ENCODE results near the gene MAD2L1. TPM values are rescaled to one million over a fixed set of nuclear protein-coding genes. Genes with fewer than 3 reads are reported as not detected.

MAD2L1 gene
- total RNA-seq, 1 donor from 2014 or later, result 3.4 TPM

DNA sequence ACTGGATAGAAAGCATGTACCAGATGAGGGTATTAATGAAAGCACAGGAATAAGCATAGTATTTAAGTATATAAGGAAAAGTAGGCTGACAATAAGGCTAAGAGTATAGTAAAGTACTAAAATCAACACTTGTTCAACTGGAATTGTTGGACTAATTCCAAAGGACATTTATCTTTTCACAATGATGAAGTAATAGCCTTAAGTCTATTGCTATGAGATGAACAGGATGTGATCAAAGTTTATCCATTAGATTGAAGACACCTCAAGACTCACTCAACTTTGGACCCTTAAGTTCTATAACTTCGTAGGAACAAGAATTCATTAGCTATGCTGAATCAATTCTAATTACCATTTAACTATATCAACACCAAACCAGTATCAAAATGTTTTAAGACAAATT is 7.6 kb downstream of the MAD2L1 start:
- H3K27me3 Mint-ChIP-seq, result no peaks in the 10 kb centered on the region
- ATAC-seq (ENCODE audit: low read depth) (no peak), DNase-seq (no peak)
- peaks cover 2% of the 10 kb centered on the region for H3K36me3 Mint-ChIP-seq (ENCODE audit: low read depth)
- no peak overlapping the region for H3K27ac Mint-ChIP-seq
- intact Hi-C loops (cut with micrococcal nuclease), result no loop called here
- POLR2A ChIA-PET, result no interaction called here
- no peaks in the 10 kb centered on the region for H3K9me3 Mint-ChIP-seq
- CTCF ChIA-PET, result no interaction called here
- TF ChIP-seq, protein P1, sequence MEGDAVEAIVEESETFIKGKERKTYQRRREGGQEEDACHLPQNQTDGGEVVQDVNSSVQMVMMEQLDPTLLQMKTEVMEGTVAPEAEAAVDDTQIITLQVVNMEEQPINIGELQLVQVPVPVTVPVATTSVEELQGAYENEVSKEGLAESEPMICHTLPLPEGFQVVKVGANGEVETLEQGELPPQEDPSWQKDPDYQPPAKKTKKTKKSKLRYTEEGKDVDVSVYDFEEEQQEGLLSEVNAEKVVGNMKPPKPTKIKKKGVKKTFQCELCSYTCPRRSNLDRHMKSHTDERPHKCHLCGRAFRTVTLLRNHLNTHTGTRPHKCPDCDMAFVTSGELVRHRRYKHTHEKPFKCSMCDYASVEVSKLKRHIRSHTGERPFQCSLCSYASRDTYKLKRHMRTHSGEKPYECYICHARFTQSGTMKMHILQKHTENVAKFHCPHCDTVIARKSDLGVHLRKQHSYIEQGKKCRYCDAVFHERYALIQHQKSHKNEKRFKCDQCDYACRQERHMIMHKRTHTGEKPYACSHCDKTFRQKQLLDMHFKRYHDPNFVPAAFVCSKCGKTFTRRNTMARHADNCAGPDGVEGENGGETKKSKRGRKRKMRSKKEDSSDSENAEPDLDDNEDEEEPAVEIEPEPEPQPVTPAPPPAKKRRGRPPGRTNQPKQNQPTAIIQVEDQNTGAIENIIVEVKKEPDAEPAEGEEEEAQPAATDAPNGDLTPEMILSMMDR (IDR thresholded peaks at IDR 0.05), result no peak
- no peak overlapping the region for H3K4me3 Mint-ChIP-seq
- H3K4me1 Mint-ChIP-seq, result peaks cover 14% of the 10 kb centered on the region

DNA sequence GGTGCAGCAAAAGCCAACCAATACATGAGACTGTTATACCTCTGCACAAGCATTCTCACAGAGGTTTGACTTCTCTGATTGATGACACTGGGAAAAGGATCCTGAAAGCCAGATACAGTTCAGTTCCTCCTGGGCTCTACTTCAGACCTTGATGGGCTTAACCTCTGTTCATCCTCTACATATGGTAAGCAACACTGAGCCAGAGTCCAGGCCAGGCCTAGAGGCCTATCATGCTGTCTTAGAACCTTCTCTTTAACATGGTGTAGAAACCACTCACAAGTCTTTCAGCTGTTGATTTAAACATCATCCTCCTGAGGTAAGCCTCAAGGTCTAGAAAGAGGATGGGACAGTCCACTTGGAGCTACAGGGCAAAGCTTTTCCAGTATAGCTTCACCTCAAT is 9.2 kb downstream of the MAD2L1 start:
- H3K9me3 Mint-ChIP-seq, result no peaks in the 10 kb centered on the region

DNA sequence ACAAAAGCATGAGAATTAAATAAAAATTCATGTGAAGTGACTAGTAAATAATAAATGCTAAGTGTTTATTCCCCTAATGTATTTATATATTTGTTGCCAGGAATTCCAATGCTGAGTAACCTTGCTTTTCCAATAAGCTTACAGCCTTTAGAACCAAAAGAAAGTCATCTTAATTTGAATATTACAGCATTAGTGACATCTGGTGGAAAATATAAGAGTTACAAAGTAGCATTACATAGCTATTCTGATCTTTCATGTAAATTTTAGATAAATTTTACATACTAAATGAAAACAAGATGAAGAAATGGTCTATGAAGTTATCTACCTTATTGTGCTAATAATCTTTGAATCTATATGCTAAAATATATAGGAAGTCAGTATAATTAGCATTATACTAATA is 10.4 kb downstream of the MAD2L1 start:
- no peak overlapping the region for H3K27ac Mint-ChIP-seq
- H3K4me3 Mint-ChIP-seq, result no peak overlapping the region
- ChIA-PET CTCF (interaction anchor here (1.1 kb wide), 1 partner anchor 602 kb away, joined by 4 read pairs; no protein-coding TSS in a partner anchor), POLR2A (no interaction called here)
- DNase-seq (no peak), ATAC-seq (ENCODE audit: low read depth) (no peak)
- H3K4me1 Mint-ChIP-seq, result peaks cover 18% of the 10 kb centered on the region
- intact Hi-C loops (cut with micrococcal nuclease), result no loop called here
- no peaks in the 10 kb centered on the region for H3K27me3 Mint-ChIP-seq
- TF ChIP-seq, protein P1 (IDR thresholded peaks at IDR 0.05), result no peak
- peaks cover 2% of the 10 kb centered on the region for H3K36me3 Mint-ChIP-seq (ENCODE audit: low read depth)
- H3K9me3 Mint-ChIP-seq, result no peaks in the 10 kb centered on the region

More for the DNA sequence above, 9.2 kb downstream of the MAD2L1 start:
- ATAC-seq (ENCODE audit: low read depth), result no peak
- Mint-ChIP-seq H3K27ac (no peak overlapping the region), H3K4me3 (no peak overlapping the region), H3K36me3 (ENCODE audit: low read depth) (peaks cover 2% of the 10 kb centered on the region), H3K27me3 (no peaks in the 10 kb centered on the region), H3K4me1 (peaks cover 18% of the 10 kb centered on the region)
- CTCF ChIA-PET, result interaction anchor here (1.0 to 1.4 kb wide), 2 partner anchors 13 to 430 kb away, joined by 3 to 4 read pairs; no protein-coding TSS in a partner anchor
- intact Hi-C loops (cut with micrococcal nuclease), result no loop called here
- TF ChIP-seq, protein P1 (IDR thresholded peaks at IDR 0.05), result no peak
- POLR2A ChIA-PET, result no interaction called here
- no peak for DNase-seq

DNA sequence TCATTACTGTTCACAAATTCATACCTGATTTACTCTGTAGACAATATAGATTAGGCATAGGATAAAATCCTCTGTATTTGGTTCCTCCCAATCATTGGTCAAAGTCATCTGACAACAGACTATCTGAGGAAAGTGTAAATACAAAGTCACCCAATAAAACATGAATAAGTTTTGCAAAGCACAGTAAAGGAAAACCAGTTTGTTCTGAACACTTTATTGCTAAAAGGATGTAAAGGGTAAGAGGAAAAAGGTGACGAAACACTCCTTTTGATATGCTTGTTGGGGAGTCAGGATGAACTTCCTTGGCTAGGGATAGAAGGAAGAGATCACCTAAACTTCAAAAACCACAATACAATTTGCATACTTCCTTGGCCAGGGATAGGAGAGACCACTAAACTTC is 10.9 kb downstream of the MAD2L1 start:
- POLR2A ChIA-PET, result no interaction called here
- H3K4me3 Mint-ChIP-seq, result no peak overlapping the region
- no peak for ATAC-seq (ENCODE audit: low read depth)
- H3K36me3 Mint-ChIP-seq (ENCODE audit: low read depth), result peaks cover 2% of the 10 kb centered on the region
- CTCF ChIA-PET, result interaction anchor here (1.1 to 3.7 kb wide), 2 partner anchors 427 to 602 kb away, joined by 4 to 11 read pairs; partner anchors contain the start of gene PDE5A
- peaks cover 18% of the 10 kb centered on the region for H3K4me1 Mint-ChIP-seq
- no peak for DNase-seq
- no peak overlapping the region for H3K27ac Mint-ChIP-seq
- no peaks in the 10 kb centered on the region for H3K9me3 Mint-ChIP-seq
- TF ChIP-seq, protein P1 (IDR thresholded peaks at IDR 0.05), result no peak
- no peaks in the 10 kb centered on the region for H3K27me3 Mint-ChIP-seq
- intact Hi-C loops (cut with micrococcal nuclease), result no loop called here

DNA sequence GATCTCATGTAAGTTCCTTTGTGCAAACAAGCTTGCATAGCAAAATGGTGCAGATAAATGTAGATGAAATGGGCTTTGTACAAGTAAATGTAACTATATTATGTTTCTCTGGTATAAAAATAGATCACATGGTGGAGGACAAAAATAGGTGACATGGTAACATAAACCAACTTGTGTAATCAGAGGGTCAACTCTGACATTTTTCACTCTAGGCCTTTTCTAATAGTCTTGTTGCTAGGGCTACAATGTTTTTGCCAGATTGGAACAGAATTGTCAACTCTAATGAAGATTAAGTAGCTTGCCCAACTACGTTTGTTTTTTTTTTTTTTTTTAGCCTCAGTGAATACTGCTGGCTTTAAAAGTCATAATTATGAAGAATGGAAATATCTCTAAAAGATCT is 11.5 kb downstream of the MAD2L1 start:
- CTCF ChIA-PET, result interaction anchor here (1.6 to 3.7 kb wide), 2 partner anchors 427 to 496 kb away, joined by 3 to 11 read pairs; partner anchors contain the start of gene PDE5A
- intact Hi-C loops (cut with micrococcal nuclease), result no loop called here
- POLR2A ChIA-PET, result interaction anchor here (0.7 kb wide), 1 partner anchor 751 kb away, joined by 3 read pairs; no protein-coding TSS in a partner anchor
- no peak overlapping the region for H3K27ac Mint-ChIP-seq
- TF ChIP-seq, protein P1 (IDR thresholded peaks at IDR 0.05), result no peak
- H3K9me3 Mint-ChIP-seq, result no peaks in the 10 kb centered on the region
- ATAC-seq (ENCODE audit: low read depth), result no peak
- H3K4me3 Mint-ChIP-seq, result no peak overlapping the region
- no peak for DNase-seq
- no peaks in the 10 kb centered on the region for H3K27me3 Mint-ChIP-seq
- H3K4me1 Mint-ChIP-seq, result peaks cover 18% of the 10 kb centered on the region
- peaks cover 2% of the 10 kb centered on the region for H3K36me3 Mint-ChIP-seq (ENCODE audit: low read depth)

Measured in activated B cell treated with CpG ODN at 0.5 μM for 24 hours (primary cell).